CD14-positive monocyte (primary cell): ENCODE measurements around the gene AKT1. TPM values are rescaled to one million over a fixed set of nuclear protein-coding genes. Genes with fewer than 3 reads are reported as not detected.
A peak's percentile ranks its signal among the peaks of the same experiment; 100 is the strongest.

Source experiments
- DNase-seq, 3 donors: peaks; one replicate each; pipeline ENCODE4 v3.0.0-alpha.2; 2011 to 2022
- H2AFZ ChIP-seq: 2 replicates; pipeline ENCODE4 v1.6.0; 2012; ENCODE audit warnings: mild to moderate bottlenecking, low read depth, low read length, inconsistent platforms; ENCODE audit not compliant: insufficient read depth, poor library complexity, severe bottlenecking
- H3K27ac ChIP-seq, 2 donors: 1 replicate in 1 of 2; 2 replicates in 1 of 2; pipeline ENCODE4 v1.5.1; 2012 to 2013; ENCODE audit warnings: low read length in 2 of 2, control low read depth in 1 of 2, inconsistent platforms in 1 of 2, low read depth in 1 of 2, mild to moderate bottlenecking in 1 of 2
- H3K27me3 ChIP-seq, 2 donors: one replicate each; pipeline versions ENCODE4 v1.6.0 to v1.6.1; 2011 to 2013; ENCODE audit warnings: low read length in 2 of 2; ENCODE audit not compliant: control insufficient read depth in 2 of 2, insufficient read depth in 2 of 2
- H3K36me3 ChIP-seq, 2 donors: replicated peaks in 1 of 2; 1 replicate in 1 of 2; 2 replicates in 1 of 2; pipeline versions ENCODE4 v1.5.1 to v1.6.1; 2012 to 2013; ENCODE audit warnings: low read length in 2 of 2, control low read depth in 1 of 2, inconsistent platforms in 1 of 2, mild to moderate bottlenecking in 1 of 2; ENCODE audit not compliant: insufficient read depth in 2 of 2, control insufficient read depth in 1 of 2
- H3K4me1 ChIP-seq, 2 donors: 1 replicate in 1 of 2; 2 replicates in 1 of 2; pipeline versions ENCODE4 v1.5.1 to v1.6.1; 2012 to 2013; ENCODE audit warnings: low read length in 2 of 2, control low read depth in 1 of 2, inconsistent platforms in 1 of 2, mild to moderate bottlenecking in 1 of 2, moderate library complexity in 1 of 2; ENCODE audit not compliant: insufficient read depth in 2 of 2, control insufficient read depth in 1 of 2
- H3K4me2 ChIP-seq: replicated peaks from 2 replicates; pipeline ENCODE3; 2012; ENCODE audit warnings: low read length, moderate library complexity, mild to moderate bottlenecking; ENCODE audit not compliant: poor library complexity, severe bottlenecking; ENCODE audit errors: extremely low read depth
- H3K4me3 ChIP-seq, 3 experiments: fragments of 200-600 bp in 1 of 3; sonication (generic) in 1 of 3; replicated peaks in 1 of 3; 1 replicate in 2 of 3; 2 replicates in 1 of 3; pipeline ENCODE4 v1.5.1; 2011 to 2013; ENCODE audit warnings: low read length in 3 of 3, mild to moderate bottlenecking in 3 of 3, control low read depth in 2 of 3, low read depth in 2 of 3, inconsistent platforms in 1 of 3, moderate library complexity in 1 of 3
- H3K79me2 ChIP-seq: 2 replicates; pipeline ENCODE4 v1.6.0; 2012; ENCODE audit warnings: mild to moderate bottlenecking, control low read depth, inconsistent platforms, low read length, moderate library complexity; ENCODE audit not compliant: insufficient read depth
- H3K9ac ChIP-seq: 2 replicates; pipeline ENCODE4 v1.6.0; 2017; ENCODE audit warnings: low read length, mild to moderate bottlenecking; ENCODE audit not compliant: insufficient read depth, poor library complexity, severe bottlenecking
- H3K9me3 ChIP-seq, 2 donors: replicated peaks in 1 of 2; 1 replicate in 1 of 2; 2 replicates in 1 of 2; pipeline versions ENCODE4 v1.5.1 to v1.6.1; 2012 to 2013; ENCODE audit warnings: low read length in 2 of 2, control low read depth in 1 of 2; ENCODE audit not compliant: control insufficient read depth in 1 of 2, insufficient read depth in 1 of 2
- H4K20me1 ChIP-seq: 2 replicates; pipeline ENCODE4 v1.6.0; 2012; ENCODE audit warnings: mild to moderate bottlenecking, low read length, control low read depth, moderate library complexity; ENCODE audit not compliant: insufficient read depth
- H3K27ac Mint-ChIP-seq, 7 donors: one replicate each; pipeline ENCODE4 v1.8.0; 2020; ENCODE audit warnings: mild to moderate bottlenecking in 7 of 7, mixed read lengths in 7 of 7, moderate library complexity in 6 of 7, inconsistent platforms in 2 of 7
- H3K27me3 Mint-ChIP-seq, 3 donors: one replicate each; pipeline ENCODE4 v1.8.0; 2021 to 2022; ENCODE audit warnings: low read depth in 3 of 3, mild to moderate bottlenecking in 3 of 3, mixed read lengths in 3 of 3, moderate library complexity in 3 of 3, inconsistent platforms in 1 of 3
- H3K36me3 Mint-ChIP-seq, 2 donors: one replicate each; pipeline ENCODE4 v1.8.0; 2020; ENCODE audit warnings: mixed read lengths in 2 of 2, inconsistent platforms in 1 of 2, mild to moderate bottlenecking in 1 of 2
- H3K4me1 Mint-ChIP-seq: one replicate; pipeline ENCODE4 v1.8.0; 2020; ENCODE audit warnings: mild to moderate bottlenecking, mixed read lengths
- H3K4me3 Mint-ChIP-seq, 2 donors: one replicate each; pipeline ENCODE4 v1.8.0; 2020; ENCODE audit warnings: mild to moderate bottlenecking in 2 of 2, mixed read lengths in 2 of 2, moderate library complexity in 1 of 2
- H3K9me3 Mint-ChIP-seq, 7 donors: one replicate each; pipeline ENCODE4 v1.8.0; 2020 to 2022; ENCODE audit warnings: mixed read lengths in 7 of 7, mild to moderate bottlenecking in 6 of 7, moderate library complexity in 6 of 7, inconsistent platforms in 2 of 7
- WGBS: methylation state at CpG from one replicate; pipeline ENCODE4 v1.1.5; 2013; ENCODE audit warnings: missing lambda C conversion rate; ENCODE audit not compliant: insufficient coverage; 5-methylcytosine and 5-hydroxymethylcytosine counted together
- intact Hi-C, 2 donors: fragments of 100-400 bp; cut with micrococcal nuclease; formaldehyde crosslinking; loops; one replicate each; pipeline versions ENCODE4 v1.15.0 to v1.15.1; 2023
- polyA plus RNA-seq, 3 donors: library from polyadenylated mRNA; depleted of rRNA in 1 of 3; unstranded in 2 of 3; stranded (reverse) in 1 of 3; fragments of 300-500 nt in 2 of 3; fragments of >200 nt in 1 of 3; fragmentation: Illumina TruSeq in 2 of 3; gene quantifications; 1 replicate in 2 of 3; 2 replicates in 1 of 3; pipeline ENCODE4 v1.2.3, GENCODE V29; 2012 to 2021
- TF ChIP-seq, protein P1 (sequence below): fragments of 200-600 bp; IDR thresholded peaks from one replicate; pipeline ENCODE4 v1.8.0; 2022; ENCODE audit warnings: antibody characterized with exemption, mild to moderate bottlenecking

The AKT1 gene
- polyA plus RNA-seq, 3 donors, result 7.2 to 180 (median 26.4) TPM

- intact Hi-C loops, result no loop called here
- Mint-ChIP-seq H3K9me3 (no peaks in the 10 kb centered on the region), H3K27me3 (peaks cover 0 to 5% (median 4%) of the 10 kb centered on the region in 3 donors), H3K4me1 (peaks cover 11% of the 10 kb centered on the region), H3K36me3 (peaks cover 0 to 3% of the 10 kb centered on the region in 2 donors), H3K4me3 (peak overlapping the region; percentile 41 to 82), H3K27ac (peak overlapping the region; percentile 24 to 93 (median 70))
- Histone ChIP-seq H2AFZ (peak overlapping the region; percentile 21), H3K4me1 (peaks cover 12 to 13% of the 10 kb centered on the region in 2 donors), H3K27me3 (no peaks in the 10 kb centered on the region), H3K9ac (peak overlapping the region; percentile 51), H3K36me3 (no peaks in the 10 kb centered on the region), H3K4me2 (no peak overlapping the region), H3K9me3 (no peaks in the 10 kb centered on the region), H3K4me3 (no peak overlapping the region), H4K20me1 (no peaks in the 10 kb centered on the region), H3K27ac (peak overlapping the region in 1 of 2 donors; percentile 12), H3K79me2 (no peaks in the 10 kb centered on the region)
- WGBS, result 23% methylated on average over 23 of the region's 26 CpGs
- TF ChIP-seq, protein P1, sequence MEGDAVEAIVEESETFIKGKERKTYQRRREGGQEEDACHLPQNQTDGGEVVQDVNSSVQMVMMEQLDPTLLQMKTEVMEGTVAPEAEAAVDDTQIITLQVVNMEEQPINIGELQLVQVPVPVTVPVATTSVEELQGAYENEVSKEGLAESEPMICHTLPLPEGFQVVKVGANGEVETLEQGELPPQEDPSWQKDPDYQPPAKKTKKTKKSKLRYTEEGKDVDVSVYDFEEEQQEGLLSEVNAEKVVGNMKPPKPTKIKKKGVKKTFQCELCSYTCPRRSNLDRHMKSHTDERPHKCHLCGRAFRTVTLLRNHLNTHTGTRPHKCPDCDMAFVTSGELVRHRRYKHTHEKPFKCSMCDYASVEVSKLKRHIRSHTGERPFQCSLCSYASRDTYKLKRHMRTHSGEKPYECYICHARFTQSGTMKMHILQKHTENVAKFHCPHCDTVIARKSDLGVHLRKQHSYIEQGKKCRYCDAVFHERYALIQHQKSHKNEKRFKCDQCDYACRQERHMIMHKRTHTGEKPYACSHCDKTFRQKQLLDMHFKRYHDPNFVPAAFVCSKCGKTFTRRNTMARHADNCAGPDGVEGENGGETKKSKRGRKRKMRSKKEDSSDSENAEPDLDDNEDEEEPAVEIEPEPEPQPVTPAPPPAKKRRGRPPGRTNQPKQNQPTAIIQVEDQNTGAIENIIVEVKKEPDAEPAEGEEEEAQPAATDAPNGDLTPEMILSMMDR, result no peak
- peak; percentile 41 to 50 (median 44) for DNase-seq
Observed at GRCh38 chr14:104735830-104736642, 59.5 kb downstream of the AKT1 start.

GRCh38 chr14:104734991-104735779 is 60.4 kb downstream of the AKT1 start:
- no peak overlapping the region for H3K4me2 ChIP-seq
- no peaks in the 10 kb centered on the region for H3K27me3 ChIP-seq
- peaks cover 12 to 13% of the 10 kb centered on the region in 2 donors for H3K4me1 ChIP-seq
- Mint-ChIP-seq H3K27ac (no peak overlapping the region), H3K4me1 (peaks cover 11% of the 10 kb centered on the region), H3K4me3 (no peak overlapping the region), H3K27me3 (peaks cover 0 to 5% (median 4%) of the 10 kb centered on the region in 3 donors), H3K36me3 (peaks cover 0 to 2% of the 10 kb centered on the region in 2 donors), H3K9me3 (no peaks in the 10 kb centered on the region)
- H3K79me2 ChIP-seq, result no peaks in the 10 kb centered on the region
- no peak for DNase-seq
- 93% methylated on average over 25 of the region's 31 CpGs for WGBS
- no peaks in the 10 kb centered on the region for H3K36me3 ChIP-seq
- no peaks in the 10 kb centered on the region for H3K9me3 ChIP-seq
- no peak overlapping the region for H2AFZ ChIP-seq
- intact Hi-C loops, result no loop called here
- H3K9ac ChIP-seq, result peak overlapping the region; percentile 51
- TF ChIP-seq, protein P1, result no peak
- no peaks in the 10 kb centered on the region for H4K20me1 ChIP-seq
- H3K4me3 ChIP-seq, result no peak overlapping the region
- H3K27ac ChIP-seq, result no peak overlapping the region
